Gastroesophageal sphincter (tissue), 3 donors: ENCODE data around the gene SLC2A13.

Experiments used
- CTCF ChIP-seq, 4 experiments: fragments of 200-600 bp in 2 of 4; fragments of 450-650 bp in 2 of 4; sonication (generic) in 1 of 4; IDR thresholded peaks; one replicate each; pipeline ENCODE4 v1.5.1; 2017 to 2019; ENCODE audit warnings: antibody characterized with exemption in 4 of 4, mild to moderate bottlenecking in 2 of 4, moderate library complexity in 2 of 4
- EP300 ChIP-seq: sonication (generic); formaldehyde crosslinking; IDR thresholded peaks from one replicate; pipeline ENCODE4 v1.6.1; 2017; ENCODE audit warnings: antibody characterized with exemption, mild to moderate bottlenecking
- POLR2A ChIP-seq, 2 donors: fragments of 450-650 bp; IDR thresholded peaks; one replicate each; pipeline ENCODE4 v1.6.1; 2017; ENCODE audit warnings: antibody characterized with exemption in 2 of 2, mild to moderate bottlenecking in 2 of 2, moderate library complexity in 1 of 2

GRCh38 chr12:40001406-40001805, 104.5 kb downstream of the SLC2A13 start:
- TF ChIP-seq EP300 (no peak), CTCF (IDR thresholded peaks at IDR 0.05) (no peak), POLR2A (IDR thresholded peaks at IDR 0.05) (no peak)
